ENCODE data around the gene LIMS2. TPM values are rescaled to one million over a fixed set of nuclear protein-coding genes. Genes with fewer than 3 reads are reported as not detected.

LIMS2 gene
- total and polyA plus RNA-seq, 2 experiments from 2014 or later, result 1.6 to 3.5 TPM

DNA sequence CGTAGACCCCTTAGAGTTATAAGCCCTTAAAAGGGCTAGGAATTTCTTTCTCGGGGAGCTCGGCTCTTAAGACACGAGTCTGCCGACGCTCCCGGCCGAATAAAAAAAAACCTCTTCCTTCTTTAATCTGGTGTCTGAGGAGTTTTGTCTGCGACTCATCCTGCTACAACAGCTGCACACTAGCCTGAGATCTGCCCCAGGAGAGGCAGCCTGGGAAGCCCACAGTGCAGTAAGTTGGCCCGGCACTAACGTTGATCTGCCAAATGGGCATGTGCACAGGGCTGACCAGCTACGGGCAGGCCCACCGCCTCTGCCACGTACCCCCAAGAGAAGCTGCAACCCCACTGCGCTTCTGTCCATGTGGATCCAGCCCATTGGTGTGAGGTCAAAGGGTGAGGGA lies 8.4 kb upstream of the LIMS2 start (continued):
- TF ChIP-seq, protein P1, sequence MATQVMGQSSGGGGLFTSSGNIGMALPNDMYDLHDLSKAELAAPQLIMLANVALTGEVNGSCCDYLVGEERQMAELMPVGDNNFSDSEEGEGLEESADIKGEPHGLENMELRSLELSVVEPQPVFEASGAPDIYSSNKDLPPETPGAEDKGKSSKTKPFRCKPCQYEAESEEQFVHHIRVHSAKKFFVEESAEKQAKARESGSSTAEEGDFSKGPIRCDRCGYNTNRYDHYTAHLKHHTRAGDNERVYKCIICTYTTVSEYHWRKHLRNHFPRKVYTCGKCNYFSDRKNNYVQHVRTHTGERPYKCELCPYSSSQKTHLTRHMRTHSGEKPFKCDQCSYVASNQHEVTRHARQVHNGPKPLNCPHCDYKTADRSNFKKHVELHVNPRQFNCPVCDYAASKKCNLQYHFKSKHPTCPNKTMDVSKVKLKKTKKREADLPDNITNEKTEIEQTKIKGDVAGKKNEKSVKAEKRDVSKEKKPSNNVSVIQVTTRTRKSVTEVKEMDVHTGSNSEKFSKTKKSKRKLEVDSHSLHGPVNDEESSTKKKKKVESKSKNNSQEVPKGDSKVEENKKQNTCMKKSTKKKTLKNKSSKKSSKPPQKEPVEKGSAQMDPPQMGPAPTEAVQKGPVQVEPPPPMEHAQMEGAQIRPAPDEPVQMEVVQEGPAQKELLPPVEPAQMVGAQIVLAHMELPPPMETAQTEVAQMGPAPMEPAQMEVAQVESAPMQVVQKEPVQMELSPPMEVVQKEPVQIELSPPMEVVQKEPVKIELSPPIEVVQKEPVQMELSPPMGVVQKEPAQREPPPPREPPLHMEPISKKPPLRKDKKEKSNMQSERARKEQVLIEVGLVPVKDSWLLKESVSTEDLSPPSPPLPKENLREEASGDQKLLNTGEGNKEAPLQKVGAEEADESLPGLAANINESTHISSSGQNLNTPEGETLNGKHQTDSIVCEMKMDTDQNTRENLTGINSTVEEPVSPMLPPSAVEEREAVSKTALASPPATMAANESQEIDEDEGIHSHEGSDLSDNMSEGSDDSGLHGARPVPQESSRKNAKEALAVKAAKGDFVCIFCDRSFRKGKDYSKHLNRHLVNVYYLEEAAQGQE (IDR thresholded peaks at IDR 0.05; ENCODE audit: unreplicated experiment), result no peak
- TF ChIP-seq STAT1 (IDR thresholded peaks at IDR 0.05; ENCODE audit: unreplicated experiment), result no peak
- TF ChIP-seq EZH2 (IDR thresholded peaks at IDR 0.05; ENCODE audit: low read depth, unreplicated experiment), result no peak
- no peak for TF ChIP-seq ZNF331 (CRISPR knock-in tag; IDR thresholded peaks at IDR 0.05; ENCODE audit: low read depth)
- no peak for TF ChIP-seq CREB1 (CRISPR knock-in tag; IDR thresholded peaks at IDR 0.05; ENCODE audit: low read depth)
- TF ChIP-seq, protein P2, sequence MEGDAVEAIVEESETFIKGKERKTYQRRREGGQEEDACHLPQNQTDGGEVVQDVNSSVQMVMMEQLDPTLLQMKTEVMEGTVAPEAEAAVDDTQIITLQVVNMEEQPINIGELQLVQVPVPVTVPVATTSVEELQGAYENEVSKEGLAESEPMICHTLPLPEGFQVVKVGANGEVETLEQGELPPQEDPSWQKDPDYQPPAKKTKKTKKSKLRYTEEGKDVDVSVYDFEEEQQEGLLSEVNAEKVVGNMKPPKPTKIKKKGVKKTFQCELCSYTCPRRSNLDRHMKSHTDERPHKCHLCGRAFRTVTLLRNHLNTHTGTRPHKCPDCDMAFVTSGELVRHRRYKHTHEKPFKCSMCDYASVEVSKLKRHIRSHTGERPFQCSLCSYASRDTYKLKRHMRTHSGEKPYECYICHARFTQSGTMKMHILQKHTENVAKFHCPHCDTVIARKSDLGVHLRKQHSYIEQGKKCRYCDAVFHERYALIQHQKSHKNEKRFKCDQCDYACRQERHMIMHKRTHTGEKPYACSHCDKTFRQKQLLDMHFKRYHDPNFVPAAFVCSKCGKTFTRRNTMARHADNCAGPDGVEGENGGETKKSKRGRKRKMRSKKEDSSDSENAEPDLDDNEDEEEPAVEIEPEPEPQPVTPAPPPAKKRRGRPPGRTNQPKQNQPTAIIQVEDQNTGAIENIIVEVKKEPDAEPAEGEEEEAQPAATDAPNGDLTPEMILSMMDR (conservative IDR thresholded peaks at IDR 0.05; ENCODE audit: low read depth in 2 of 2), result no peak
- TF ChIP-seq JUNB (IDR thresholded peaks at IDR 0.05; ENCODE audit: unreplicated experiment), result no peak
- TF ChIP-seq, protein P3, sequence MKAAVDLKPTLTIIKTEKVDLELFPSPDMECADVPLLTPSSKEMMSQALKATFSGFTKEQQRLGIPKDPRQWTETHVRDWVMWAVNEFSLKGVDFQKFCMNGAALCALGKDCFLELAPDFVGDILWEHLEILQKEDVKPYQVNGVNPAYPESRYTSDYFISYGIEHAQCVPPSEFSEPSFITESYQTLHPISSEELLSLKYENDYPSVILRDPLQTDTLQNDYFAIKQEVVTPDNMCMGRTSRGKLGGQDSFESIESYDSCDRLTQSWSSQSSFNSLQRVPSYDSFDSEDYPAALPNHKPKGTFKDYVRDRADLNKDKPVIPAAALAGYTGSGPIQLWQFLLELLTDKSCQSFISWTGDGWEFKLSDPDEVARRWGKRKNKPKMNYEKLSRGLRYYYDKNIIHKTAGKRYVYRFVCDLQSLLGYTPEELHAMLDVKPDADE (IDR thresholded peaks at IDR 0.05), result no peak

DNA sequence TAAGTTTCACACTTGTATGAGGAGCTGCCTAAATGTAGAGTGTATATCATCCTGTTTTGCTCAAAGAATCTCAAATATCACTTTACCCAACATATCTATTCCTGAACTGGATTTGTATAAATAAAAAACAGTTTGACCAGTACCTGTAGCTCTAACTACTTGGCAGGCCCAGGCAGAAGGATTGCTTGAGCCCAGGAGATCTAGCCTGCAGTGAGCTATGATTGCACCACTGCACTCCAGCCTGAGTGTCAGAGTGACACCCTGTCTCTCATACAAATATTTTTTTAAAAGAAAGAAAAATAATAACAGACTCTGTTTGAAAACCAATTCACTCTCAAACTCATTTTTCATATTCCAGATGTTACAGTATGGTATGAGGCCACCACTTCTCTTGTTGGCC lies 7.7 kb upstream of the LIMS2 start:
- peaks cover 2% of the 10 kb centered on the region for H3K27me3 Mint-ChIP-seq (ENCODE audit: insufficient read depth, low read depth, poor library complexity)
- Histone ChIP-seq H3K4me2 (no peak overlapping the region), H3K79me2 (replicated peaks; ENCODE audit: insufficient read depth) (no peaks in the 10 kb centered on the region)
- TF ChIP-seq ZNF114 (CRISPR knock-in tag; IDR thresholded peaks at IDR 0.05) (no peak), POLR2AphosphoS5 (IDR thresholded peaks at IDR 0.05; ENCODE audit: low read depth) (no peak), NANOG (IDR thresholded peaks at IDR 0.05; ENCODE audit: borderline replicate concordance) (no peak), JUNB (IDR thresholded peaks at IDR 0.05; ENCODE audit: unreplicated experiment) (no peak)
- TF ChIP-seq, protein P3 (IDR thresholded peaks at IDR 0.05), result no peak
- TF ChIP-seq, protein P4, sequence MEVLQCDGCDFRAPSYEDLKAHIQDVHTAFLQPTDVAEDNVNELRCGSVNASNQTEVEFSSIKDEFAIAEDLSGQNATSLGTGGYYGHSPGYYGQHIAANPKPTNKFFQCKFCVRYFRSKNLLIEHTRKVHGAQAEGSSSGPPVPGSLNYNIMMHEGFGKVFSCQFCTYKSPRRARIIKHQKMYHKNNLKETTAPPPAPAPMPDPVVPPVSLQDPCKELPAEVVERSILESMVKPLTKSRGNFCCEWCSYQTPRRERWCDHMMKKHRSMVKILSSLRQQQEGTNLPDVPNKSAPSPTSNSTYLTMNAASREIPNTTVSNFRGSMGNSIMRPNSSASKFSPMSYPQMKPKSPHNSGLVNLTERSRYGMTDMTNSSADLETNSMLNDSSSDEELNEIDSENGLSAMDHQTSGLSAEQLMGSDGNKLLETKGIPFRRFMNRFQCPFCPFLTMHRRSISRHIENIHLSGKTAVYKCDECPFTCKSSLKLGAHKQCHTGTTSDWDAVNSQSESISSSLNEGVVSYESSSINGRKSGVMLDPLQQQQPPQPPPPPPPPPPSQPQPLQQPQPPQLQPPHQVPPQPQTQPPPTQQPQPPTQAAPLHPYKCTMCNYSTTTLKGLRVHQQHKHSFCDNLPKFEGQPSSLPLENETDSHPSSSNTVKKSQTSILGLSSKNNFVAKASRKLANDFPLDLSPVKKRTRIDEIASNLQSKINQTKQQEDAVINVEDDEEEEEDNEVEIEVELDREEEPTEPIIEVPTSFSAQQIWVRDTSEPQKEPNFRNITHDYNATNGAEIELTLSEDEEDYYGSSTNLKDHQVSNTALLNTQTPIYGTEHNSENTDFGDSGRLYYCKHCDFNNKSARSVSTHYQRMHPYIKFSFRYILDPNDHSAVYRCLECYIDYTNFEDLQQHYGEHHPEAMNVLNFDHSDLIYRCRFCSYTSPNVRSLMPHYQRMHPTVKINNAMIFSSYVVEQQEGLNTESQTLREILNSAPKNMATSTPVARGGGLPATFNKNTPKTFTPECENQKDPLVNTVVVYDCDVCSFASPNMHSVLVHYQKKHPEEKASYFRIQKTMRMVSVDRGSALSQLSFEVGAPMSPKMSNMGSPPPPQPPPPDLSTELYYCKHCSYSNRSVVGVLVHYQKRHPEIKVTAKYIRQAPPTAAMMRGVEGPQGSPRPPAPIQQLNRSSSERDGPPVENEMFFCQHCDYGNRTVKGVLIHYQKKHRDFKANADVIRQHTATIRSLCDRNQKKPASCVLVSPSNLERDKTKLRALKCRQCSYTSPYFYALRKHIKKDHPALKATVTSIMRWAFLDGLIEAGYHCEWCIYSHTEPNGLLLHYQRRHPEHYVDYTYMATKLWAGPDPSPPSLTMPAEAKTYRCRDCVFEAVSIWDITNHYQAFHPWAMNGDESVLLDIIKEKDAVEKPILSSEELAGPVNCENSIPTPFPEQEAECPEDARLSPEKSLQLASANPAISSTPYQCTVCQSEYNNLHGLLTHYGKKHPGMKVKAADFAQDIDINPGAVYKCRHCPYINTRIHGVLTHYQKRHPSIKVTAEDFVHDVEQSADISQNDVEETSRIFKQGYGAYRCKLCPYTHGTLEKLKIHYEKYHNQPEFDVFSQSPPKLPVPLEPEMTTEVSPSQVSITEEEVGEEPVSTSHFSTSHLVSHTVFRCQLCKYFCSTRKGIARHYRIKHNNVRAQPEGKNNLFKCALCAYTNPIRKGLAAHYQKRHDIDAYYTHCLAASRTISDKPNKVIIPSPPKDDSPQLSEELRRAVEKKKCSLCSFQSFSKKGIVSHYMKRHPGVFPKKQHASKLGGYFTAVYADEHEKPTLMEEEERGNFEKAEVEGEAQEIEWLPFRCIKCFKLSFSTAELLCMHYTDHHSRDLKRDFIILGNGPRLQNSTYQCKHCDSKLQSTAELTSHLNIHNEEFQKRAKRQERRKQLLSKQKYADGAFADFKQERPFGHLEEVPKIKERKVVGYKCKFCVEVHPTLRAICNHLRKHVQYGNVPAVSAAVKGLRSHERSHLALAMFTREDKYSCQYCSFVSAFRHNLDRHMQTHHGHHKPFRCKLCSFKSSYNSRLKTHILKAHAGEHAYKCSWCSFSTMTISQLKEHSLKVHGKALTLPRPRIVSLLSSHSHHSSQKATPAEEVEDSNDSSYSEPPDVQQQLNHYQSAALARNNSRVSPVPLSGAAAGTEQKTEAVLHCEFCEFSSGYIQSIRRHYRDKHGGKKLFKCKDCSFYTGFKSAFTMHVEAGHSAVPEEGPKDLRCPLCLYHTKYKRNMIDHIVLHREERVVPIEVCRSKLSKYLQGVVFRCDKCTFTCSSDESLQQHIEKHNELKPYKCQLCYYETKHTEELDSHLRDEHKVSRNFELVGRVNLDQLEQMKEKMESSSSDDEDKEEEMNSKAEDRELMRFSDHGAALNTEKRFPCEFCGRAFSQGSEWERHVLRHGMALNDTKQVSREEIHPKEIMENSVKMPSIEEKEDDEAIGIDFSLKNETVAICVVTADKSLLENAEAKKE (CRISPR knock-in tag; IDR thresholded peaks at IDR 0.05), result no peak

More for the DNA sequence above, 7.7 kb upstream of the LIMS2 start:
- Histone ChIP-seq H3K4me3 (no peak overlapping the region), H3K4me1 (ENCODE audit: insufficient read depth) (no peaks in the 10 kb centered on the region), H2AFZ (no peak overlapping the region), H3F3A (replicated peaks; ENCODE audit: low read depth) (no peaks in the 10 kb centered on the region), H4K20me1 (replicated peaks; ENCODE audit: insufficient read depth) (no peaks in the 10 kb centered on the region), H3K27me3 (ENCODE audit: insufficient read depth) (peaks cover under 1% of the 10 kb centered on the region; the same call in 1 of the 2 replicates), H3K27ac (ENCODE audit: low read depth) (no peak overlapping the region), H3K36me3 (ENCODE audit: insufficient read depth) (no peaks in the 10 kb centered on the region), H3K9me2 (ENCODE audit: insufficient read depth) (no peaks in the 10 kb centered on the region)
- ATAC-seq (no peak), DNase-seq (ENCODE audit: low spot score) (no peak)
- peaks cover 2% of the 10 kb centered on the region; the same call in 1 of the 3 replicates for H3K9me3 Mint-ChIP-seq
- H3K27ac Mint-ChIP-seq, result no peak overlapping the region
- no peaks in the 10 kb centered on the region for H3K36me3 Mint-ChIP-seq (ENCODE audit: low read depth)
- peaks cover 2% of the 10 kb centered on the region; the same call in 1 of the 3 replicates for H3K4me1 Mint-ChIP-seq
- no peak overlapping the region for H3K4me3 Mint-ChIP-seq
